ENCODE data around the gene TM9SF2.

DNA sequence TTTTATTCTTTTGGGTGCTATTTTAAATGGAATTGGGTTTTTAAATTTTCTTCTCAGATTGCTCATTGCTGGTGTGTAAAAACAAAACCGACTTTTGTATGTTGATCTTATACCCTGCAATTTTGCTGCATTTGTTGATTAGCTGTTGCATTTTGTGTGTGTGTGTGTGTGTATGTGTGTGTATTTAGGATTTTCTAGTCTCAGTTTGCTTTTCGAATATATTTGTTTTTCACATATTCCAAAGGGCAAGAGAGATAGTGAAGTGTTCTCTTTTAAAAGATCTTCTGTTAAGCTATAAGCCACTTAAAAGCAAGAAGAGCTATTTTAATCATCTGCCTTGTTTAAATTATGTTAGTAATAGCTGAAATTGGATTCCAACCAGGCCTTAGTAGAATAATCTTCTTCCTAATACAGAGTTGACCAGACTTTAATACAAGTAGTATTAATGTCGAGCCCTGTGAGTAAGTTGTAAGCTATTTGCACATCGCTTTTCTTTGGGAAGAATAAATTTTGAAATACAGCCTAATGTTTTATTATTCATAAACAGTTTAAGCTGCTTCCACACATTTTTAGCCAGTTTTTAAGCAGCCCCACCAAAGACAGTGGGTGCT, 57.4 kb downstream of the TM9SF2 start:
- TF ChIP-seq, protein P1, sequence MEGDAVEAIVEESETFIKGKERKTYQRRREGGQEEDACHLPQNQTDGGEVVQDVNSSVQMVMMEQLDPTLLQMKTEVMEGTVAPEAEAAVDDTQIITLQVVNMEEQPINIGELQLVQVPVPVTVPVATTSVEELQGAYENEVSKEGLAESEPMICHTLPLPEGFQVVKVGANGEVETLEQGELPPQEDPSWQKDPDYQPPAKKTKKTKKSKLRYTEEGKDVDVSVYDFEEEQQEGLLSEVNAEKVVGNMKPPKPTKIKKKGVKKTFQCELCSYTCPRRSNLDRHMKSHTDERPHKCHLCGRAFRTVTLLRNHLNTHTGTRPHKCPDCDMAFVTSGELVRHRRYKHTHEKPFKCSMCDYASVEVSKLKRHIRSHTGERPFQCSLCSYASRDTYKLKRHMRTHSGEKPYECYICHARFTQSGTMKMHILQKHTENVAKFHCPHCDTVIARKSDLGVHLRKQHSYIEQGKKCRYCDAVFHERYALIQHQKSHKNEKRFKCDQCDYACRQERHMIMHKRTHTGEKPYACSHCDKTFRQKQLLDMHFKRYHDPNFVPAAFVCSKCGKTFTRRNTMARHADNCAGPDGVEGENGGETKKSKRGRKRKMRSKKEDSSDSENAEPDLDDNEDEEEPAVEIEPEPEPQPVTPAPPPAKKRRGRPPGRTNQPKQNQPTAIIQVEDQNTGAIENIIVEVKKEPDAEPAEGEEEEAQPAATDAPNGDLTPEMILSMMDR (IDR thresholded peaks at IDR 0.05), result no peak
- TF ChIP-seq POLR2A (IDR thresholded peaks at IDR 0.05), result no peak

All from Peyer's patch (tissue), 4 donors.